ENCODE measurements around the gene VAMP3.

The VAMP3 gene

GRCh38 chr1:7732331-7732730 lies 38.8 kb upstream of the VAMP3 start:
- no peak overlapping the region for H3K4me3 ChIP-seq (ENCODE audit: low read length)
- DNase-seq (ENCODE audit: low read depth), result no peak
- TF ChIP-seq, protein P1, sequence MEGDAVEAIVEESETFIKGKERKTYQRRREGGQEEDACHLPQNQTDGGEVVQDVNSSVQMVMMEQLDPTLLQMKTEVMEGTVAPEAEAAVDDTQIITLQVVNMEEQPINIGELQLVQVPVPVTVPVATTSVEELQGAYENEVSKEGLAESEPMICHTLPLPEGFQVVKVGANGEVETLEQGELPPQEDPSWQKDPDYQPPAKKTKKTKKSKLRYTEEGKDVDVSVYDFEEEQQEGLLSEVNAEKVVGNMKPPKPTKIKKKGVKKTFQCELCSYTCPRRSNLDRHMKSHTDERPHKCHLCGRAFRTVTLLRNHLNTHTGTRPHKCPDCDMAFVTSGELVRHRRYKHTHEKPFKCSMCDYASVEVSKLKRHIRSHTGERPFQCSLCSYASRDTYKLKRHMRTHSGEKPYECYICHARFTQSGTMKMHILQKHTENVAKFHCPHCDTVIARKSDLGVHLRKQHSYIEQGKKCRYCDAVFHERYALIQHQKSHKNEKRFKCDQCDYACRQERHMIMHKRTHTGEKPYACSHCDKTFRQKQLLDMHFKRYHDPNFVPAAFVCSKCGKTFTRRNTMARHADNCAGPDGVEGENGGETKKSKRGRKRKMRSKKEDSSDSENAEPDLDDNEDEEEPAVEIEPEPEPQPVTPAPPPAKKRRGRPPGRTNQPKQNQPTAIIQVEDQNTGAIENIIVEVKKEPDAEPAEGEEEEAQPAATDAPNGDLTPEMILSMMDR (conservative IDR thresholded peaks at IDR 0.05; ENCODE audit: low read length), result no peak

GRCh38 chr1:7733276-7733675 lies 37.8 kb upstream of the VAMP3 start:
- TF ChIP-seq, protein P1 (conservative IDR thresholded peaks at IDR 0.05; ENCODE audit: low read length), result no peak
- no peak for DNase-seq (ENCODE audit: low read depth)
- no peak overlapping the region for H3K4me3 ChIP-seq (ENCODE audit: low read length)

GRCh38 chr1:7738044-7738443 lies 33.1 kb upstream of the VAMP3 start:
- no peak for DNase-seq (ENCODE audit: low read depth)

GRCh38 chr1:7743346-7743745 lies 27.8 kb upstream of the VAMP3 start:
- TF ChIP-seq, protein P1 (conservative IDR thresholded peaks at IDR 0.05; ENCODE audit: low read length), result no peak
- H3K4me3 ChIP-seq (ENCODE audit: low read length), result no peak overlapping the region
- no peak for DNase-seq (ENCODE audit: low read depth)

More at GRCh38 chr1:7738044-7738443, 33.1 kb upstream of the VAMP3 start:
- TF ChIP-seq, protein P1 (conservative IDR thresholded peaks at IDR 0.05; ENCODE audit: low read length), result no peak
- no peak overlapping the region for H3K4me3 ChIP-seq (ENCODE audit: low read length)

DNA sequence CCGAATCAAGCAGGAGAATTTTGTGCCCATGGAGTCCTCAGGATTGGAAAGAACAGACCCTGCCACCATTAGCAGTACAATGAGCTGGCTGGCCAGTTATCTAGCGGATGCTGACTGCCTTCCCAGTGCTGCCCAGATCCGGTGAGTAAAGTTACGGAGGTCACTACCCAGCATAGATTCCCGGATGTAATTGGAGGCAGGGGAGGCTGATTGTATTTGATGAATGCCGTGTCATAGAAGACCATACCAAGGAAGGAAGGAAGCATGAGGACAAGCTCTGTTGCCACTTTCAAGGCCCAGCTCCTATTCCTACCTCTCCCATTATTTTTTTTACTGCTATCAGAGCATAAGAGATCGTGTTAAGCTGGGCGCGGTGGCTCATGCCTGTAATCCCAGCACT lies 26.2 kb upstream of the VAMP3 start:
- no peak for DNase-seq (ENCODE audit: low read depth)
- TF ChIP-seq, protein P1 (conservative IDR thresholded peaks at IDR 0.05; ENCODE audit: low read length), result no peak
- H3K4me3 ChIP-seq (ENCODE audit: low read length), result no peak overlapping the region

- no peak overlapping the region for H3K4me3 ChIP-seq (ENCODE audit: low read length)
- TF ChIP-seq, protein P1 (conservative IDR thresholded peaks at IDR 0.05; ENCODE audit: low read length), result no peak
- DNase-seq (ENCODE audit: low read depth), result no peak
Observed at GRCh38 chr1:7745783-7746182, 25.3 kb upstream of the VAMP3 start.

DNA sequence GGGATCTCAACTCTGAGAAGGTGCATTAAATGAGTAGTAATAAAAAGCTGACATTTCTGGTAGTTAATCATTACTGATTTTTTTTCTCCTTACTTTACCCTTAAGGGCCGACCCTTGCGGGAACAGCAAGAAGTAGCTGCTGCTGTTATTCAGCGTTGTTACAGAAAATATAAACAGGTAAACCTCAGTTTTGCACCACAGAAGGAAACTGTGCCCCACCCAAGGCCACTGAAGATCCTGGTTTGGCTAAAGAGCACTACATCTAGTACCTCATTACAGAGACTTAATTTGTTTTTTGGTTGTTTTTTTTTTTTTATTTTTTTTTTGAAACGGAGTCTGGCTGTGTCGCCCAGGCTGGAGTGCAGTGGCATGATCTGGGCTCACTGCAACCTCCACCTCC lies 23.5 kb upstream of the VAMP3 start:
- no peak overlapping the region for H3K4me3 ChIP-seq (ENCODE audit: low read length)
- no peak for DNase-seq (ENCODE audit: low read depth)
- TF ChIP-seq, protein P1 (conservative IDR thresholded peaks at IDR 0.05; ENCODE audit: low read length), result no peak

All from AG10803 (cell line).